ENCODE measurements around the gene B3GALNT1.

B3GALNT1 gene

GRCh38 chr3:161104561-161105551, at the start of gene B3GALNT1:
Gene B3GALNT1, minus strand, starts transcription at chr3:161105349. Its CDS starts 18,595 bp downstream, at chr3:161086754.
- peak; percentile 46 for DNase-seq

- no peak for DNase-seq
Observed at GRCh38 chr3:161153480-161153879, 48.3 kb upstream of the B3GALNT1 start.

- DNase-seq, result no peak
Observed at GRCh38 chr3:161150001-161150525, 44.9 kb upstream of the B3GALNT1 start.

- no peak for DNase-seq
Observed at GRCh38 chr3:161149529-161149928, 44.4 kb upstream of the B3GALNT1 start.

GRCh38 chr3:161148832-161149475, 43.8 kb upstream of the B3GALNT1 start:
- DNase-seq, result no peak

GRCh38 chr3:161142486-161142885, 37.3 kb upstream of the B3GALNT1 start:
- no peak for DNase-seq

- no peak for DNase-seq
Observed at GRCh38 chr3:161139686-161140085, 34.5 kb upstream of the B3GALNT1 start.

- no peak for DNase-seq
Observed at GRCh38 chr3:161137260-161137659, 32.1 kb upstream of the B3GALNT1 start.

GRCh38 chr3:161132391-161132790, 27.2 kb upstream of the B3GALNT1 start:
- no peak for DNase-seq

- DNase-seq, result no peak
Observed at GRCh38 chr3:161126495-161126894, 21.3 kb upstream of the B3GALNT1 start.

- DNase-seq, result no peak
Observed at GRCh38 chr3:161117646-161118045, 12.5 kb upstream of the B3GALNT1 start.

- no peak for DNase-seq
Observed at GRCh38 chr3:161108840-161109239, 3.7 kb upstream of the B3GALNT1 start.

GRCh38 chr3:161107311-161107710, 2.2 kb upstream of the B3GALNT1 start:
- DNase-seq, result no peak

- DNase-seq, result no peak
Observed at GRCh38 chr3:161103776-161104385, 1.3 kb downstream of the B3GALNT1 start.

GRCh38 chr3:161101609-161102008, 3.5 kb downstream of the B3GALNT1 start:
- no peak for DNase-seq

- DNase-seq, result no peak
Observed at GRCh38 chr3:161100994-161101393, 4.2 kb downstream of the B3GALNT1 start.

- DNase-seq, result no peak
Observed at GRCh38 chr3:161096771-161097367, 8.3 kb downstream of the B3GALNT1 start.

- no peak for DNase-seq
Observed at GRCh38 chr3:161093895-161094294, 11.3 kb downstream of the B3GALNT1 start.

GRCh38 chr3:161084277-161084676, 20.9 kb downstream of the B3GALNT1 start:
- no peak for DNase-seq

- DNase-seq, result no peak
Observed at GRCh38 chr3:161083131-161083530, 22.0 kb downstream of the B3GALNT1 start.

GRCh38 chr3:161082063-161082462, 23.1 kb downstream of the B3GALNT1 start:
- DNase-seq, result no peak

- no peak for DNase-seq
Observed at GRCh38 chr3:161081633-161082032, 23.5 kb downstream of the B3GALNT1 start.

- no peak for DNase-seq
Observed at GRCh38 chr3:161073181-161073580, 32.0 kb downstream of the B3GALNT1 start.
